ENCODE data around the gene NAIF1. TPM values are rescaled to one million over a fixed set of nuclear protein-coding genes. Genes with fewer than 3 reads are reported as not detected.
"Not testable (repeated sequence)": the region's sequence is repeated elsewhere in the genome, so short reads cannot be mapped to it uniquely, and the experiment has no call there.

NAIF1 gene
- total RNA-seq, 1 experiment from 2014 or later = 14.6 TPM

- in situ Hi-C loops (cut with HindIII; ENCODE audit: low pct_unique_long_range_greater_than_20kb, low sequenced_read_pairs) (no loop called here), intact Hi-C loops (cut with micrococcal nuclease; ENCODE audit: unreplicated experiment) (no loop called here)
- no TSS peak for BruUV-seq (replicated peaks)
- DNase-seq (ENCODE audit: low read depth, low spot score) (no peak), ATAC-seq (no peak)
- ChIA-PET POLR2A (interaction anchor here (0.6 kb wide), 1 partner anchor 15 kb away, joined by 3 read pairs; no protein-coding TSS in a partner anchor), CTCF (interaction anchor here (0.5 kb wide), 1 partner anchor 232 kb away, joined by 3 read pairs; no protein-coding TSS in a partner anchor)
- no peaks in the 10 kb centered on the region for H3K9me3 ChIP-seq (ENCODE audit: control insufficient read depth, insufficient read depth, low read depth, low read length)
- H3K4me1 ChIP-seq (ENCODE audit: control insufficient read depth, insufficient read depth, low read length) = no peaks in the 10 kb centered on the region; the same call in 1 of the 2 replicates
- H3K27ac ChIP-seq (ENCODE audit: low read length) = no peak overlapping the region
- TF ChIP-seq CTCF (IDR thresholded peaks at IDR 0.05) (no peak), REST (IDR thresholded peaks at IDR 0.05; ENCODE audit: insufficient read depth in 1 of 2, low read depth in 2 of 2, low read length in 1 of 2) (no peak), POLR2AphosphoS5 (IDR thresholded peaks at IDR 0.05; ENCODE audit: low read depth, low read length) (no peak), SIN3A (IDR thresholded peaks at IDR 0.05; ENCODE audit: borderline replicate concordance, insufficient read depth, low read depth, low read length) (no peak), TCF7L2 (IDR thresholded peaks at IDR 0.05; ENCODE audit: low read depth, low read length) (no peak)
- no peaks in the 10 kb centered on the region for H3K27me3 ChIP-seq (ENCODE audit: control insufficient read depth, insufficient read depth, low read length)
- H3K36me3 ChIP-seq (ENCODE audit: control insufficient read depth, insufficient read depth, low read length) = no peaks in the 10 kb centered on the region
- no peak overlapping the region for H3K4me3 ChIP-seq (ENCODE audit: low read depth in 2 of 2, low read length in 2 of 2)
Observed at GRCh38 chr9:128114326-128115186, 47.4 kb upstream of the NAIF1 start.

- TF ChIP-seq SIN3A (IDR thresholded peaks at IDR 0.05; ENCODE audit: borderline replicate concordance, insufficient read depth, low read depth, low read length) = no peak
- no peak for TF ChIP-seq TCF7L2 (IDR thresholded peaks at IDR 0.05; ENCODE audit: low read depth, low read length)
- TF ChIP-seq REST (IDR thresholded peaks at IDR 0.05; ENCODE audit: insufficient read depth in 1 of 2, low read depth in 2 of 2, low read length in 1 of 2) = no peak
- no peak for TF ChIP-seq POLR2AphosphoS5 (IDR thresholded peaks at IDR 0.05; ENCODE audit: low read depth, low read length)
- DNase-seq (ENCODE audit: low read depth, low spot score) (no peak), ATAC-seq (no peak)
- Histone ChIP-seq H3K4me3 (ENCODE audit: low read depth in 2 of 2, low read length in 2 of 2) (no peak overlapping the region), H3K27ac (ENCODE audit: low read length) (no peak overlapping the region), H3K36me3 (ENCODE audit: control insufficient read depth, insufficient read depth, low read length) (no peaks in the 10 kb centered on the region), H3K4me1 (ENCODE audit: control insufficient read depth, insufficient read depth, low read length) (no peaks in the 10 kb centered on the region; the same call in 1 of the 2 replicates), H3K27me3 (ENCODE audit: control insufficient read depth, insufficient read depth, low read length) (no peaks in the 10 kb centered on the region), H3K9me3 (ENCODE audit: control insufficient read depth, insufficient read depth, low read depth, low read length) (no peaks in the 10 kb centered on the region)
- ChIA-PET POLR2A (interaction anchor here (0.6 kb wide), 1 partner anchor 27 kb away, joined by 3 read pairs; no protein-coding TSS in a partner anchor), CTCF (no interaction called here)
- no TSS peak for BruUV-seq (replicated peaks)
- intact Hi-C loops (cut with micrococcal nuclease; ENCODE audit: unreplicated experiment) (no loop called here), in situ Hi-C loops (cut with HindIII; ENCODE audit: low pct_unique_long_range_greater_than_20kb, low sequenced_read_pairs) (no loop called here)
Observed at GRCh38 chr9:128113526-128114325, 46.6 kb upstream of the NAIF1 start.

- DNase-seq (ENCODE audit: low read depth, low spot score); H3K4me3 ChIP-seq (ENCODE audit: low read depth in 2 of 2, low read length in 2 of 2); H3K27ac ChIP-seq (ENCODE audit: low read length); BruUV-seq (replicated peaks); POLR2A ChIA-PET; H3K36me3 ChIP-seq (ENCODE audit: control insufficient read depth, insufficient read depth, low read length); CTCF ChIA-PET; in situ Hi-C loops (cut with HindIII; ENCODE audit: low pct_unique_long_range_greater_than_20kb, low sequenced_read_pairs); ATAC-seq; H3K9me3 ChIP-seq (ENCODE audit: control insufficient read depth, insufficient read depth, low read depth, low read length); H3K4me1 ChIP-seq (ENCODE audit: control insufficient read depth, insufficient read depth, low read length); intact Hi-C loops (cut with micrococcal nuclease; ENCODE audit: unreplicated experiment); H3K27me3 ChIP-seq (ENCODE audit: control insufficient read depth, insufficient read depth, low read length): not testable (repeated sequence)
Observed at GRCh38 chr9:128111726-128112125, 44.6 kb upstream of the NAIF1 start.
